Measurements from ENCODE around the gene RRM1. TPM values are rescaled to one million over a fixed set of nuclear protein-coding genes. Genes with fewer than 3 reads are reported as not detected.
A peak's percentile ranks its signal among the peaks of the same experiment; 100 is the strongest.

The RRM1 gene
- total and polyA plus RNA-seq, 3 experiments from 2014 or later = 34.1 to 211 (median 198) TPM

- Mint-ChIP-seq H3K4me1 (peaks cover 17 to 37% (median 33%) of the 10 kb centered on the region in 3 donors), H3K4me3 (no peak overlapping the region), H3K27me3 (no peaks in the 10 kb centered on the region), H3K9me3 (no peaks in the 10 kb centered on the region), H3K27ac (peak overlapping the region in 6 of 8 donors; percentile 12 to 77 (median 36)), H3K36me3 (peaks cover 0 to 81% (median 24%) of the 10 kb centered on the region in 3 donors)
- Histone ChIP-seq H3K4me3 (ENCODE audit: low read length) (no peak overlapping the region), H3K9me3 (ENCODE audit: low read length) (no peaks in the 10 kb centered on the region), H3K27me3 (ENCODE audit: insufficient read depth, low read length, poor library complexity, severe bottlenecking) (no peaks in the 10 kb centered on the region), H3K27ac (ENCODE audit: low read depth, low read length) (no peak overlapping the region), H3K4me1 (ENCODE audit: insufficient read depth, low read length) (peaks cover 13% of the 10 kb centered on the region), H3K36me3 (ENCODE audit: insufficient read depth, low read length) (peaks cover 42% of the 10 kb centered on the region)
- DNase-seq = no peak
- POLR2A ChIA-PET = no interaction called here
- CTCF ChIA-PET = interaction anchor here (1.3 to 5.1 kb wide), 4 partner anchors 13 to 218 kb away, joined by 3 to 27 read pairs (median 6); partner anchors contain the start of gene STIM1
Measured at GRCh38 chr11:4059424-4059823, 35.2 kb upstream of the RRM1 start.

GRCh38 chr11:4060182-4060923 is 34.2 kb upstream of the RRM1 start:
- H3K4me3 ChIP-seq (ENCODE audit: low read length) = no peak overlapping the region
- H3K4me1 ChIP-seq (ENCODE audit: insufficient read depth, low read length) = peaks cover 23% of the 10 kb centered on the region
- H3K36me3 Mint-ChIP-seq = peaks cover 0 to 76% (median 18%) of the 10 kb centered on the region in 3 donors
- no peaks in the 10 kb centered on the region for H3K27me3 Mint-ChIP-seq
- no peaks in the 10 kb centered on the region for H3K9me3 Mint-ChIP-seq
- DNase-seq = no peak
- no peaks in the 10 kb centered on the region for H3K27me3 ChIP-seq (ENCODE audit: insufficient read depth, low read length, poor library complexity, severe bottlenecking)
- no peak overlapping the region for H3K4me3 Mint-ChIP-seq
- peak overlapping the region in 7 of 8 donors; percentile 7 to 63 (median 50) for H3K27ac Mint-ChIP-seq
- ChIA-PET POLR2A (interaction anchor here (0.5 to 0.7 kb wide), 2 partner anchors 227 to 287 kb away, joined by 3 to 4 read pairs; no protein-coding TSS in a partner anchor), CTCF (interaction anchor here (1.4 to 5.1 kb wide), 5 partner anchors 13 to 219 kb away, joined by 3 to 27 read pairs (median 8); partner anchors contain the start of gene STIM1)
- H3K4me1 Mint-ChIP-seq = peaks cover 23 to 46% (median 42%) of the 10 kb centered on the region in 3 donors
- peaks cover 39% of the 10 kb centered on the region for H3K36me3 ChIP-seq (ENCODE audit: insufficient read depth, low read length)
- H3K9me3 ChIP-seq (ENCODE audit: low read length) = no peaks in the 10 kb centered on the region
- no peak overlapping the region for H3K27ac ChIP-seq (ENCODE audit: low read depth, low read length)

- Histone ChIP-seq H3K27me3 (ENCODE audit: insufficient read depth, low read length, poor library complexity, severe bottlenecking) (no peaks in the 10 kb centered on the region), H3K4me1 (ENCODE audit: insufficient read depth, low read length) (peaks cover 36% of the 10 kb centered on the region), H3K36me3 (ENCODE audit: insufficient read depth, low read length) (peaks cover 30% of the 10 kb centered on the region), H3K9me3 (ENCODE audit: low read length) (no peaks in the 10 kb centered on the region), H3K4me3 (ENCODE audit: low read length) (no peak overlapping the region), H3K27ac (ENCODE audit: low read depth, low read length) (no peak overlapping the region)
- ChIA-PET CTCF (interaction anchor here (1.4 to 5.1 kb wide), 4 partner anchors 11 to 220 kb away, joined by 3 to 27 read pairs (median 6); no protein-coding TSS in a partner anchor), POLR2A (no interaction called here)
- no peak for DNase-seq
- Mint-ChIP-seq H3K4me1 (peaks cover 36 to 53% (median 50%) of the 10 kb centered on the region in 3 donors), H3K9me3 (no peaks in the 10 kb centered on the region), H3K36me3 (peaks cover 0 to 64% (median 17%) of the 10 kb centered on the region in 3 donors), H3K4me3 (no peak overlapping the region), H3K27me3 (no peaks in the 10 kb centered on the region), H3K27ac (peak overlapping the region in 5 of 8 donors; percentile 3 to 77 (median 17))
Measured at GRCh38 chr11:4061700-4062099, 32.9 kb upstream of the RRM1 start.

GRCh38 chr11:4063348-4063747 is 31.3 kb upstream of the RRM1 start:
- no peaks in the 10 kb centered on the region for H3K27me3 Mint-ChIP-seq
- H3K9me3 Mint-ChIP-seq = no peaks in the 10 kb centered on the region
- Histone ChIP-seq H3K9me3 (ENCODE audit: low read length) (no peaks in the 10 kb centered on the region), H3K27me3 (ENCODE audit: insufficient read depth, low read length, poor library complexity, severe bottlenecking) (no peaks in the 10 kb centered on the region), H3K4me1 (ENCODE audit: insufficient read depth, low read length) (peaks cover 45% of the 10 kb centered on the region), H3K27ac (ENCODE audit: low read depth, low read length) (no peak overlapping the region), H3K36me3 (ENCODE audit: insufficient read depth, low read length) (peaks cover 27% of the 10 kb centered on the region), H3K4me3 (ENCODE audit: low read length) (no peak overlapping the region)
- no peak overlapping the region for H3K4me3 Mint-ChIP-seq
- ChIA-PET POLR2A (interaction anchor here (0.6 kb wide), 1 partner anchor 371 kb away, joined by 5 read pairs; no protein-coding TSS in a partner anchor), CTCF (interaction anchor here (2.3 to 12.6 kb wide), 3 partner anchors 9 to 213 kb away, joined by 7 to 407 read pairs (median 14); partner anchors contain the start of gene STIM1)
- H3K4me1 Mint-ChIP-seq = peaks cover 45 to 55% (median 53%) of the 10 kb centered on the region in 3 donors
- H3K27ac Mint-ChIP-seq = peak overlapping the region in 1 of 8 donors; percentile 18
- peaks cover 0 to 53% (median 14%) of the 10 kb centered on the region in 3 donors for H3K36me3 Mint-ChIP-seq
- DNase-seq = no peak

GRCh38 chr11:4064278-4064955 is 30.2 kb upstream of the RRM1 start:
- DNase-seq = no peak
- H3K4me3 ChIP-seq (ENCODE audit: low read length) = no peak overlapping the region
- H3K9me3 Mint-ChIP-seq = no peaks in the 10 kb centered on the region
- no peak overlapping the region for H3K27ac ChIP-seq (ENCODE audit: low read depth, low read length)
- H3K27me3 ChIP-seq (ENCODE audit: insufficient read depth, low read length, poor library complexity, severe bottlenecking) = no peaks in the 10 kb centered on the region
- no peak overlapping the region for H3K4me3 Mint-ChIP-seq
- H3K4me1 ChIP-seq (ENCODE audit: insufficient read depth, low read length) = peaks cover 54% of the 10 kb centered on the region
- peaks cover 55 to 62% (median 62%) of the 10 kb centered on the region in 3 donors for H3K4me1 Mint-ChIP-seq
- CTCF ChIA-PET = interaction anchor here (0.8 to 12.6 kb wide), 6 partner anchors 8 to 236 kb away, joined by 3 to 407 read pairs (median 7); partner anchors contain the start of gene STIM1
- H3K27ac Mint-ChIP-seq = peak overlapping the region; percentile 55 to 93 (median 78)
- peaks cover 0 to 46% (median 12%) of the 10 kb centered on the region in 3 donors for H3K36me3 Mint-ChIP-seq
- H3K36me3 ChIP-seq (ENCODE audit: insufficient read depth, low read length) = peaks cover 21% of the 10 kb centered on the region
- H3K27me3 Mint-ChIP-seq = no peaks in the 10 kb centered on the region
- POLR2A ChIA-PET = interaction anchor here (0.6 kb wide), 1 partner anchor 373 kb away, joined by 5 read pairs; no protein-coding TSS in a partner anchor
- H3K9me3 ChIP-seq (ENCODE audit: low read length) = no peaks in the 10 kb centered on the region

- Mint-ChIP-seq H3K9me3 (no peaks in the 10 kb centered on the region), H3K4me3 (peak overlapping the region in 1 of 7 donors; percentile 7), H3K27me3 (no peaks in the 10 kb centered on the region), H3K4me1 (peaks cover 58 to 68% (median 67%) of the 10 kb centered on the region in 3 donors), H3K36me3 (peaks cover 0 to 39% (median 8%) of the 10 kb centered on the region in 3 donors), H3K27ac (peak overlapping the region; percentile 11 to 92 (median 72))
- no peaks in the 10 kb centered on the region for H3K27me3 ChIP-seq (ENCODE audit: insufficient read depth, low read length, poor library complexity, severe bottlenecking)
- DNase-seq = no peak
- POLR2A ChIA-PET = interaction anchor here (0.7 kb wide), 1 partner anchor 14 kb away, joined by 4 read pairs; no protein-coding TSS in a partner anchor
- H3K27ac ChIP-seq (ENCODE audit: low read depth, low read length) = no peak overlapping the region
- peaks cover 55% of the 10 kb centered on the region for H3K4me1 ChIP-seq (ENCODE audit: insufficient read depth, low read length)
- CTCF ChIA-PET = interaction anchor here (0.8 to 12.6 kb wide), 6 partner anchors 7 to 236 kb away, joined by 3 to 407 read pairs (median 7); partner anchors contain the start of gene STIM1
- H3K4me3 ChIP-seq (ENCODE audit: low read length) = no peak overlapping the region
- H3K36me3 ChIP-seq (ENCODE audit: insufficient read depth, low read length) = peaks cover 17% of the 10 kb centered on the region
- H3K9me3 ChIP-seq (ENCODE audit: low read length) = no peaks in the 10 kb centered on the region
Measured at GRCh38 chr11:4065086-4065485, 29.5 kb upstream of the RRM1 start.

DNA sequence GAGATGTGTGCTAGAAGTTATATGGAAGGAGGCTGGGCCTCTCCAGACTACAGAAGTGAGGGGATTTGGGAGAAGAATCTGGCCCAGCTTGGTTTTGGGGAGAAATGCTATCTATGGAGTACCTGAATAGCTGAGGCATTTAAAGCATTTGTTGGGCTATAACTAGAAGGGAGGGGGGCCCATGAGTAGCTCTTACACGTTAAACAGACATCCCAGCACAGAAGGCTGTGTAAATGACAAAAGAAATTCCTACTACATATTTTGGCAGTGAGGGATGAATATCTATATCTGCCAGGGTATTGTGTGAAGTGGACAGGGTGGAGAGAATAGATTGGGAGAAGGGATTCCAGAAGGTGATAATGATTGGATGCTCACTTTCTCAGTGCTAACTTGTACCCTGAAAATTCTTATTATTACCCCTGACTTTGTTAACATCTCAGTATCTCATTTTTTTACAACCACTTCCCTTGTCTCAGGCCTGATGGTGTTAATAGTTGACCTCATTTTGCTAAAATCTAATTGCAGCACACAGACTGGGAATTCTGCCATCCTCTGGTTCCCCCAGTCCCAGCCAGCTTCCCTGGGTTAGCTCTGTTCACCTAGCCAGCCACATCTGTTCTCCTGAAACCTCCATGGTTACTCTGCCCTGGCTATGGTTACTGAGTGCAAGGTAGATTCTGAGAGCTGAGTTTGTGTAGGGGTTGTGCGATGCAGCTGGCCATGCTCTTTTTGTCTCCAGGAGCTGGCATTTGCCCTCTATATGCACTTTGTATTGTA is 28.8 kb upstream of the RRM1 start:
- Mint-ChIP-seq H3K9me3 (no peaks in the 10 kb centered on the region), H3K27me3 (no peaks in the 10 kb centered on the region), H3K4me3 (peak overlapping the region in 1 of 7 donors; percentile 3), H3K4me1 (peaks cover 59 to 75% (median 73%) of the 10 kb centered on the region in 3 donors), H3K36me3 (peaks cover 0 to 39% (median 13%) of the 10 kb centered on the region in 3 donors), H3K27ac (peak overlapping the region; percentile 21 to 92 (median 74))
- Histone ChIP-seq H3K27ac (ENCODE audit: low read depth, low read length) (no peak overlapping the region), H3K27me3 (ENCODE audit: insufficient read depth, low read length, poor library complexity, severe bottlenecking) (no peaks in the 10 kb centered on the region), H3K4me3 (ENCODE audit: low read length) (no peak overlapping the region), H3K9me3 (ENCODE audit: low read length) (no peaks in the 10 kb centered on the region), H3K4me1 (ENCODE audit: insufficient read depth, low read length) (peaks cover 55% of the 10 kb centered on the region), H3K36me3 (ENCODE audit: insufficient read depth, low read length) (peaks cover 15% of the 10 kb centered on the region)
- POLR2A ChIA-PET = interaction anchor here (0.7 to 1.9 kb wide), 2 partner anchors 15 to 210 kb away, joined by 4 to 8 read pairs; partner anchors contain the start of gene STIM1
- no peak for DNase-seq
- CTCF ChIA-PET = interaction anchor here (0.8 to 12.6 kb wide), 4 partner anchors 10 to 237 kb away, joined by 3 to 407 read pairs (median 6); partner anchors contain the start of gene STIM1
